Osteoblast (primary cell): ENCODE data around the gene NUTM2D. TPM values are rescaled to one million over a fixed set of nuclear protein-coding genes. Genes with fewer than 3 reads are reported as not detected.
"Not testable (repeated sequence)": the region's sequence is repeated elsewhere in the genome, so short reads cannot be mapped to it uniquely, and the experiment has no call there.

Experiments
- DNase-seq: peaks from one replicate; pipeline ENCODE4 v3.0.0; 2011; ENCODE audit warnings: low spot score, mixed read lengths; ENCODE audit not compliant: insufficient read length; ENCODE audit errors: missing footprints
- H2AFZ ChIP-seq: 2 replicates; pipeline ENCODE4 v1.6.0; 2011; ENCODE audit warnings: mild to moderate bottlenecking, low read length
- H3K27ac ChIP-seq: 2 replicates; pipeline ENCODE4 v1.5.1; 2011; ENCODE audit warnings: mild to moderate bottlenecking, low read depth, low read length, moderate library complexity
- H3K27me3 ChIP-seq: 2 replicates; pipeline ENCODE4 v1.6.0; 2012; ENCODE audit warnings: mild to moderate bottlenecking, control low read depth, inconsistent platforms, low read length, moderate library complexity; ENCODE audit not compliant: insufficient read depth
- H3K36me3 ChIP-seq: 2 replicates; pipeline ENCODE4 v1.5.1; 2011; ENCODE audit warnings: mild to moderate bottlenecking, low read length, control low read depth, moderate library complexity; ENCODE audit not compliant: insufficient read depth
- H3K4me1 ChIP-seq: 2 replicates; pipeline ENCODE4 v1.5.1; 2011; ENCODE audit warnings: mild to moderate bottlenecking, low read length, control low read depth, moderate library complexity; ENCODE audit not compliant: insufficient read depth
- H3K4me2 ChIP-seq: 2 replicates; pipeline ENCODE4 v1.6.0; 2011; ENCODE audit warnings: mild to moderate bottlenecking, low read length; ENCODE audit not compliant: insufficient read depth
- H3K4me3 ChIP-seq: fragments of 200-600 bp; sonication (generic); 3 replicates; pipeline ENCODE4 v1.5.1; 2012; ENCODE audit warnings: mild to moderate bottlenecking, low read length, inconsistent platforms; ENCODE audit not compliant: insufficient read depth
- H3K79me2 ChIP-seq: 2 replicates; pipeline ENCODE4 v1.6.0; 2012; ENCODE audit warnings: mild to moderate bottlenecking, low read length, control low read depth, inconsistent platforms; ENCODE audit not compliant: insufficient read depth
- H3K9me3 ChIP-seq: 2 replicates; pipeline ENCODE4 v1.5.1; 2011; ENCODE audit warnings: low read depth, low read length, control low read depth
- H4K20me1 ChIP-seq: 2 replicates; pipeline ENCODE4 v1.6.0; 2012; ENCODE audit warnings: mild to moderate bottlenecking, low read length, control low read depth; ENCODE audit not compliant: insufficient read depth
- total RNA-seq: library from RNA; depleted of rRNA; stranded (reverse); fragments of >200 nt; gene quantifications from 2 replicates; pipeline ENCODE4 v1.2.3, GENCODE V29; 2012

The NUTM2D gene
- 1.5 and 1.8 TPM in 2 replicates for total RNA-seq

- not testable (repeated sequence) for H3K27ac ChIP-seq, H3K9me3 ChIP-seq, H4K20me1 ChIP-seq, H2AFZ ChIP-seq, H3K4me3 ChIP-seq, H3K79me2 ChIP-seq, DNase-seq, H3K4me2 ChIP-seq, H3K27me3 ChIP-seq, H3K4me1 ChIP-seq, H3K36me3 ChIP-seq
These were observed at the start of gene NUTM2D for GRCh38 chr10:87357444-87357843. TSS of gene NUTM2D (plus strand) at chr10:87357744. CDS start at chr10:87358266, 522 bp downstream.

- not testable (repeated sequence) for H3K27ac ChIP-seq, H3K4me3 ChIP-seq, H4K20me1 ChIP-seq, H3K4me1 ChIP-seq, H3K27me3 ChIP-seq, H3K36me3 ChIP-seq, H3K9me3 ChIP-seq, DNase-seq, H2AFZ ChIP-seq, H3K4me2 ChIP-seq, H3K79me2 ChIP-seq
These were observed 48.8 kb upstream of the NUTM2D start for GRCh38 chr10:87308702-87309101.

- H3K27ac ChIP-seq, H4K20me1 ChIP-seq, H3K27me3 ChIP-seq, H3K36me3 ChIP-seq, DNase-seq, H3K9me3 ChIP-seq, H3K79me2 ChIP-seq, H2AFZ ChIP-seq, H3K4me3 ChIP-seq, H3K4me2 ChIP-seq, H3K4me1 ChIP-seq: not testable (repeated sequence)
These were observed 47.9 kb upstream of the NUTM2D start for GRCh38 chr10:87309657-87310056.

GRCh38 chr10:87311521-87311920, 46.0 kb upstream of the NUTM2D start:
- not testable (repeated sequence) for DNase-seq, H4K20me1 ChIP-seq, H3K4me3 ChIP-seq, H3K9me3 ChIP-seq, H3K4me2 ChIP-seq, H2AFZ ChIP-seq, H3K27ac ChIP-seq, H3K79me2 ChIP-seq, H3K4me1 ChIP-seq, H3K27me3 ChIP-seq, H3K36me3 ChIP-seq

GRCh38 chr10:87313649-87314359, 43.7 kb upstream of the NUTM2D start:
- H4K20me1 ChIP-seq, H3K4me3 ChIP-seq, H3K9me3 ChIP-seq, H3K4me2 ChIP-seq, H3K4me1 ChIP-seq, DNase-seq, H3K27me3 ChIP-seq, H3K36me3 ChIP-seq, H2AFZ ChIP-seq, H3K79me2 ChIP-seq, H3K27ac ChIP-seq: not testable (repeated sequence)

GRCh38 chr10:87314360-87314973, 43.1 kb upstream of the NUTM2D start:
- not testable (repeated sequence) for H3K27ac ChIP-seq, H3K9me3 ChIP-seq, DNase-seq, H3K4me2 ChIP-seq, H3K79me2 ChIP-seq, H3K4me3 ChIP-seq, H3K36me3 ChIP-seq, H3K4me1 ChIP-seq, H4K20me1 ChIP-seq, H2AFZ ChIP-seq, H3K27me3 ChIP-seq

GRCh38 chr10:87321505-87321904, 36.0 kb upstream of the NUTM2D start:
- not testable (repeated sequence) for H3K9me3 ChIP-seq, H3K27me3 ChIP-seq, H3K27ac ChIP-seq, DNase-seq, H3K4me1 ChIP-seq, H3K4me3 ChIP-seq, H3K79me2 ChIP-seq, H2AFZ ChIP-seq, H3K4me2 ChIP-seq, H4K20me1 ChIP-seq, H3K36me3 ChIP-seq

GRCh38 chr10:87324559-87324958, 33.0 kb upstream of the NUTM2D start:
- H3K27me3 ChIP-seq, H3K79me2 ChIP-seq, H3K4me3 ChIP-seq, H3K4me1 ChIP-seq, H3K27ac ChIP-seq, DNase-seq, H3K9me3 ChIP-seq, H3K4me2 ChIP-seq, H2AFZ ChIP-seq, H3K36me3 ChIP-seq, H4K20me1 ChIP-seq: not testable (repeated sequence)

GRCh38 chr10:87327958-87328357, 29.6 kb upstream of the NUTM2D start:
- H3K4me1 ChIP-seq, DNase-seq, H4K20me1 ChIP-seq, H3K4me2 ChIP-seq, H3K9me3 ChIP-seq, H2AFZ ChIP-seq, H3K4me3 ChIP-seq, H3K27me3 ChIP-seq, H3K36me3 ChIP-seq, H3K79me2 ChIP-seq: not testable (repeated sequence)
- peak overlapping the region; percentile 53 for H3K27ac ChIP-seq
